ENCODE measurements around the gene ZFC3H1.

ZFC3H1 gene

GRCh38 chr12:71645268-71645667, 18.4 kb downstream of the ZFC3H1 start:
- TF ChIP-seq JUND (IDR thresholded peaks at IDR 0.05; ENCODE audit: low read depth): no peak
- in situ Hi-C loops (cut with HindIII; ENCODE audit: low pct_unique_long_range_greater_than_20kb, low sequenced_read_pairs): no loop called here
- no peak for DNase-seq (ENCODE audit: low read depth in 1 of 2, low spot score in 1 of 2)

GRCh38 chr12:71642264-71642663, 21.4 kb downstream of the ZFC3H1 start:
- no peak for TF ChIP-seq JUND (IDR thresholded peaks at IDR 0.05; ENCODE audit: low read depth)
- in situ Hi-C loops (cut with HindIII; ENCODE audit: low pct_unique_long_range_greater_than_20kb, low sequenced_read_pairs): no loop called here
- no peak for DNase-seq (ENCODE audit: low read depth in 1 of 2, low spot score in 1 of 2)

- DNase-seq (ENCODE audit: low read depth in 1 of 2, low spot score in 1 of 2): no peak
- no peak for TF ChIP-seq JUND (IDR thresholded peaks at IDR 0.05; ENCODE audit: low read depth)
- in situ Hi-C loops (cut with HindIII; ENCODE audit: low pct_unique_long_range_greater_than_20kb, low sequenced_read_pairs): no loop called here
Observed at GRCh38 chr12:71641390-71641789, 22.3 kb downstream of the ZFC3H1 start.

- no peak for DNase-seq (ENCODE audit: low read depth in 1 of 2, low spot score in 1 of 2)
- in situ Hi-C loops (cut with HindIII; ENCODE audit: low pct_unique_long_range_greater_than_20kb, low sequenced_read_pairs): no loop called here
- TF ChIP-seq JUND (IDR thresholded peaks at IDR 0.05; ENCODE audit: low read depth): no peak
Observed at GRCh38 chr12:71640316-71640715, 23.3 kb downstream of the ZFC3H1 start.

GRCh38 chr12:71639341-71639760, 24.3 kb downstream of the ZFC3H1 start:
- peak in 1 of 2 experiments; percentile 26 for DNase-seq (ENCODE audit: low read depth in 1 of 2, low spot score in 1 of 2)
- no peak for TF ChIP-seq JUND (IDR thresholded peaks at IDR 0.05; ENCODE audit: low read depth)
- in situ Hi-C loops (cut with HindIII; ENCODE audit: low pct_unique_long_range_greater_than_20kb, low sequenced_read_pairs): no loop called here

GRCh38 chr12:71638499-71638898, 25.1 kb downstream of the ZFC3H1 start:
- no peak for TF ChIP-seq JUND (IDR thresholded peaks at IDR 0.05; ENCODE audit: low read depth)
- in situ Hi-C loops (cut with HindIII; ENCODE audit: low pct_unique_long_range_greater_than_20kb, low sequenced_read_pairs): no loop called here

GRCh38 chr12:71636704-71637115, 26.9 kb downstream of the ZFC3H1 start:
- TF ChIP-seq JUND (IDR thresholded peaks at IDR 0.05; ENCODE audit: low read depth): no peak
- DNase-seq (ENCODE audit: low read depth in 1 of 2, low spot score in 1 of 2): peak; percentile 36 to 75
- in situ Hi-C loops (cut with HindIII; ENCODE audit: low pct_unique_long_range_greater_than_20kb, low sequenced_read_pairs): no loop called here

More at GRCh38 chr12:71638499-71638898, 25.1 kb downstream of the ZFC3H1 start:
- DNase-seq (ENCODE audit: low read depth in 1 of 2, low spot score in 1 of 2): no peak

- in situ Hi-C loops (cut with HindIII; ENCODE audit: low pct_unique_long_range_greater_than_20kb, low sequenced_read_pairs): no loop called here
- DNase-seq (ENCODE audit: low read depth in 1 of 2, low spot score in 1 of 2): no peak
- no peak for TF ChIP-seq JUND (IDR thresholded peaks at IDR 0.05; ENCODE audit: low read depth)
Observed at GRCh38 chr12:71627438-71628002, 36.1 kb downstream of the ZFC3H1 start.

- TF ChIP-seq JUND (IDR thresholded peaks at IDR 0.05; ENCODE audit: low read depth): no peak
- in situ Hi-C loops (cut with HindIII; ENCODE audit: low pct_unique_long_range_greater_than_20kb, low sequenced_read_pairs): no loop called here
- no peak for DNase-seq (ENCODE audit: low read depth in 1 of 2, low spot score in 1 of 2)
Observed at GRCh38 chr12:71626768-71627167, 36.9 kb downstream of the ZFC3H1 start.

GRCh38 chr12:71626098-71626497, 37.5 kb downstream of the ZFC3H1 start:
- in situ Hi-C loops (cut with HindIII; ENCODE audit: low pct_unique_long_range_greater_than_20kb, low sequenced_read_pairs): no loop called here

GRCh38 chr12:71625476-71625875, 38.2 kb downstream of the ZFC3H1 start:
- no peak for TF ChIP-seq JUND (IDR thresholded peaks at IDR 0.05; ENCODE audit: low read depth)
- in situ Hi-C loops (cut with HindIII; ENCODE audit: low pct_unique_long_range_greater_than_20kb, low sequenced_read_pairs): no loop called here
- no peak for DNase-seq (ENCODE audit: low read depth in 1 of 2, low spot score in 1 of 2)

More at GRCh38 chr12:71626098-71626497, 37.5 kb downstream of the ZFC3H1 start:
- no peak for DNase-seq (ENCODE audit: low read depth in 1 of 2, low spot score in 1 of 2)
- TF ChIP-seq JUND (IDR thresholded peaks at IDR 0.05; ENCODE audit: low read depth): no peak

GRCh38 chr12:71621938-71622337, 41.7 kb downstream of the ZFC3H1 start:
- no peak for TF ChIP-seq JUND (IDR thresholded peaks at IDR 0.05; ENCODE audit: low read depth)
- DNase-seq (ENCODE audit: low read depth in 1 of 2, low spot score in 1 of 2): no peak
- in situ Hi-C loops (cut with HindIII; ENCODE audit: low pct_unique_long_range_greater_than_20kb, low sequenced_read_pairs): no loop called here

- in situ Hi-C loops (cut with HindIII; ENCODE audit: low pct_unique_long_range_greater_than_20kb, low sequenced_read_pairs): no loop called here
- DNase-seq (ENCODE audit: low read depth in 1 of 2, low spot score in 1 of 2): no peak
- no peak for TF ChIP-seq JUND (IDR thresholded peaks at IDR 0.05; ENCODE audit: low read depth)
Observed at GRCh38 chr12:71610031-71610795, 53.4 kb downstream of the ZFC3H1 start.

All from T47D (cell line).